IPS-15b (cell line): ENCODE data around the gene ECI1.

Source experiments
- H3K27me3 ChIP-seq: one replicate; pipeline ENCODE4 v1.6.1; 2013; ENCODE audit warnings: low read length; ENCODE audit not compliant: control insufficient read depth, insufficient read depth
- H3K36me3 ChIP-seq: one replicate; pipeline ENCODE4 v1.6.1; 2013; ENCODE audit warnings: low read length; ENCODE audit not compliant: control insufficient read depth, insufficient read depth
- H3K4me1 ChIP-seq: one replicate; pipeline ENCODE4 v1.6.1; 2013; ENCODE audit warnings: mild to moderate bottlenecking, low read length; ENCODE audit not compliant: control insufficient read depth, insufficient read depth
- H3K4me3 ChIP-seq: one replicate; pipeline ENCODE4 v1.5.1; 2013; ENCODE audit warnings: low read depth, low read length
- H3K9ac ChIP-seq: one replicate; pipeline ENCODE4 v1.6.1; 2013; ENCODE audit warnings: low read depth, mild to moderate bottlenecking, low read length
- H3K9me3 ChIP-seq: one replicate; pipeline ENCODE4 v1.6.1; 2013; ENCODE audit warnings: mild to moderate bottlenecking, low read length; ENCODE audit not compliant: control insufficient read depth, insufficient read depth

Gene ECI1

GRCh38 chr16:2200313-2200712 is 51.1 kb downstream of the ECI1 start:
- H3K9ac ChIP-seq = no peak overlapping the region
- no peaks in the 10 kb centered on the region for H3K9me3 ChIP-seq
- no peak overlapping the region for H3K4me3 ChIP-seq
- no peaks in the 10 kb centered on the region for H3K36me3 ChIP-seq
- H3K4me1 ChIP-seq = no peaks in the 10 kb centered on the region
- H3K27me3 ChIP-seq = peaks cover 28% of the 10 kb centered on the region

GRCh38 chr16:2199621-2200139 is 51.7 kb downstream of the ECI1 start:
- Histone ChIP-seq H3K4me1 (no peaks in the 10 kb centered on the region), H3K36me3 (no peaks in the 10 kb centered on the region), H3K4me3 (no peak overlapping the region), H3K9ac (no peak overlapping the region), H3K27me3 (peaks cover 28% of the 10 kb centered on the region), H3K9me3 (no peaks in the 10 kb centered on the region)

DNA sequence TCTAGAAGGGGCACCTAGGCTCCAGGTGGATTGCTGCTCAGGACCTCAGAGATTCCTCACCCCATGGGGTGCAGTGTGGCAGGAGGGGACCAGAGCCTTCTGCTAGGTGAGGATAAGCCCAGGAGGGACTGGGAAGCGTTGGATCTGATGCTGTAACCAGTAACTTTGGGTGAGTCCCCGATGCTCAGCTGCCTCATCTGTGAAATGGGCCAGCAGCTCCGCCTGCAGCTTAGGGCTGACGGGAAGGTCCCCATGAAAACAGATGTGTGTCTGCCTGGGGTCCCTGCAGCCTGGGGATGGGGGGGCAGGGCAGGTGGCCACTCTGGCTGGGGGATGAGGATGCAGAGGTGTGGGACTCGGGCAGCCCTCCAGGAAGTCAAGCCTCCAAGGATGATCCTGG is 52.3 kb downstream of the ECI1 start:
- H3K9ac ChIP-seq = no peak overlapping the region
- H3K27me3 ChIP-seq = peaks cover 28% of the 10 kb centered on the region

GRCh38 chr16:2198283-2198682 is 53.1 kb downstream of the ECI1 start:
- Histone ChIP-seq H3K9ac (no peak overlapping the region), H3K36me3 (no peaks in the 10 kb centered on the region), H3K9me3 (no peaks in the 10 kb centered on the region), H3K4me3 (no peak overlapping the region), H3K27me3 (peaks cover 28% of the 10 kb centered on the region), H3K4me1 (no peaks in the 10 kb centered on the region)

More for the DNA sequence above, 52.3 kb downstream of the ECI1 start:
- Histone ChIP-seq H3K4me1 (no peaks in the 10 kb centered on the region), H3K9me3 (no peaks in the 10 kb centered on the region), H3K4me3 (no peak overlapping the region), H3K36me3 (no peaks in the 10 kb centered on the region)

- H3K36me3 ChIP-seq = no peaks in the 10 kb centered on the region
- no peak overlapping the region for H3K4me3 ChIP-seq
- H3K9ac ChIP-seq = no peak overlapping the region
- H3K27me3 ChIP-seq = peaks cover 28% of the 10 kb centered on the region
- no peaks in the 10 kb centered on the region for H3K4me1 ChIP-seq
- H3K9me3 ChIP-seq = no peaks in the 10 kb centered on the region
These were observed 53.6 kb downstream of the ECI1 start for GRCh38 chr16:2197765-2198164.

- H3K27me3 ChIP-seq = peaks cover 28% of the 10 kb centered on the region
- no peaks in the 10 kb centered on the region for H3K4me1 ChIP-seq
- H3K36me3 ChIP-seq = no peaks in the 10 kb centered on the region
- no peaks in the 10 kb centered on the region for H3K9me3 ChIP-seq
- peak overlapping the region; percentile 32 for H3K4me3 ChIP-seq
- H3K9ac ChIP-seq = no peak overlapping the region
These were observed 54.3 kb downstream of the ECI1 start for GRCh38 chr16:2196981-2197511.

DNA sequence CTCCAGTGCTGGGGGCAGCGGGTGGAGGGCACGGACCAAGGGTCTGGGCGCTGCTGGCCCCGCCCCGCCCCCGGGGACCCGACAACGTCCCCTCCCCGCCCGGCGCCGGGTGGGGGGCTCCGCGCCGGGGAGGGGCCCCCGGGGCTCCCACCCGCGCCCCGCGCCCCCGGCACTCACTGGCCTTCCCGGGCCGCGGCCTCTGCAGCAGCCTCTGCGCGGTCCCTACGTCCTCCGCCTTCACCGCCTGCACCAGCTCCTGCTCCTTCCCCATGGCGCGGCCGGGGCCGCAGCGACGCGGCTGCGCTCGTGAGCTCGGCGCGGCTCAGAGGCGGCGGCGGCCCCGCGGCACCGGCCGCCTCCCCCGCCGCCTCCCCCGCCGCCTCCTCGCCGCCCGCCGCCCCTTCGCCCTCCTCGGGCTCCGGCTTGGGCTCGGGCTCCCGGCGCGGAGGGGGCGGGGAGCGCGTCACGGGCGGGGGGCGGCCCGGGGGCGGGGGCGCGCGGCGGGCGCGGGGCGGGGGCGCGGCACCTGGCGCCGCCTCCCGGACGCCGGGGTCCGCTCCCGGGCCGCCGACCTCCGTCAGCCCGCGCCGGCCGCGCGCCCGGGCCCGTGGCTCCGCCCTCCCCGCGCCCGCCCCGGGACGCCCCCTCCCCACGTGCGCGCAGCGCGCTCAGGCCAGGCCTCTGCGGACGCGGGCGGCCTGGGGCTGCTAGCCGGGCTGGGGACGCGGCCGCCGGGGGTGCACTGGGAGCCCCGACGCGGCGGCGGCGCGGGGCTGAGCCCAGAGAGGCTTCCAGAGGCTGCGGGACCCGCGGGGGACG is 55.0 kb downstream of the ECI1 start, which contains the start of gene CASKIN1:
Gene CASKIN1 (minus strand): TSS at position 444 of the 819 bp plus-strand sequence. CDS start 173 bp downstream, at position 271.
- Histone ChIP-seq H3K4me1 (no peaks in the 10 kb centered on the region), H3K27me3 (peaks cover 28% of the 10 kb centered on the region), H3K9me3 (no peaks in the 10 kb centered on the region), H3K4me3 (peak within 1 kb of the TSS; percentile 49), H3K9ac (no peak within 1 kb of the TSS), H3K36me3 (no peaks in the 10 kb centered on the region)

DNA sequence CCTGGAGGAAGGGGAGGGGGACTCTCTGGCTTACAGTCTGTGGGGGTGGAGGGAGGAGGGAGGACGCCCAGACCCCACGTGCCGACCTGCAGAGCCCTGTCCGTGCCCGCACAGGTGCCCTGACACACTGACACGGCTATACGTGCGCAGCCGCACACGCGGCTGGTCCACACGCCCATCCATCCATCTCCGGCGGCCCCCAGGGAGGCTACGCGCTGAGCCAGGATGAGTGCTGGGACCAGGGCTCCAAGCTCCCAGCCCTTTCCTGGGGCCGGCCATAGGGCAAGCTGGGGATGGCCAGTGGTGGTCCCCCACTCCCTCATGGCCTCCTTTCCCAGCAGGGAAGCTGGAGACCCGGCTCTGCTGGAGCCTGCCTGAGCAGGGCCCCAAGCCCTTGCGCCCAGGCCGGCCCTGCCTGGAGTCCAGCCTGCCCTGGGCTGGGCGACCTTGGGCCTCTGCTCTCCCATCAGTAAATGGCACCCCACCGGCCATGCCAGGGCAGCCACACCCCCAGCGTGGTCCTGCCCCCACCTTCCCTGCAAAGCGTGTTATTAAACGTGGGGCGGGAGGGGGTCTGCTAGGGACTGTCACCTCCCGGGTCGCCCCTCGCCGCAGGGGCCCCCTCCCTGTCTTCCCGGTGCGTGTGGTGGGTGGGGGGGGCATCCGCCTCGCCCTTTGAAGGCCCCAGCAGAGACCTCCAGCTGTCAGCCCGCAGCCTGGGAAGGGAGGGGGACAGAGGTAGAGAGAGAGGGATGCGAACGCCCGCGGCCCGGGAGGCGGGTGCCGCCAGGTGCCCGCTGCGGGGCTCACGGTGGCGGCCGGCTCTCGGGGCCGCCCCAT is 55.8 kb downstream of the ECI1 start:
- H3K27me3 ChIP-seq = peaks cover 28% of the 10 kb centered on the region
- no peaks in the 10 kb centered on the region for H3K4me1 ChIP-seq
- no peak overlapping the region for H3K9ac ChIP-seq
- no peaks in the 10 kb centered on the region for H3K36me3 ChIP-seq
- H3K9me3 ChIP-seq = no peaks in the 10 kb centered on the region
- H3K4me3 ChIP-seq = peak overlapping the region; percentile 49

DNA sequence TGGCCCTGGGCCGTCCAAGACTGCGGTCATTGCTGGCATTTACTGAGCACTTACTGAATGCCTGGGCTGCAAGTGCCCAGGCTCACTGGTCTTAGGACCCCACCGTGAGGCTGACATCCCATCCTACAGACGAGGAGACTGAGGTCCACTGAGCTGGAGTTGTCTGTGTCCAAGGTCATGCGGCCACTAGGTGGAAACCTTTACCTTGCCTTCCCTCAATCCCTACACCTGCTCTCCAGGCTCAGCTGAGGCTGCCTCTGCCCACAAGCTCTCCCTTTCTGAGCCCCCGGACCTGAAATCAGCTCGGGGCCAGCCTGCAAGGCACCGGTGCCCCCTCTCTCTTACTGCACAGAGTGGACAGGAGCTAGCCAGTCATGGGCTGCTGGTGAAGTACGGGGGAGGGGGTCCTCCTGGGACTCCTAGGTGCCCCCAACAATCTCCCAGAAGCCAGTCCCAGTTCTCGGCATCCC is 56.5 kb downstream of the ECI1 start:
- Histone ChIP-seq H3K9ac (no peak overlapping the region), H3K27me3 (peaks cover 24% of the 10 kb centered on the region), H3K4me3 (peak overlapping the region; percentile 49), H3K4me1 (no peaks in the 10 kb centered on the region), H3K36me3 (no peaks in the 10 kb centered on the region), H3K9me3 (no peaks in the 10 kb centered on the region)

DNA sequence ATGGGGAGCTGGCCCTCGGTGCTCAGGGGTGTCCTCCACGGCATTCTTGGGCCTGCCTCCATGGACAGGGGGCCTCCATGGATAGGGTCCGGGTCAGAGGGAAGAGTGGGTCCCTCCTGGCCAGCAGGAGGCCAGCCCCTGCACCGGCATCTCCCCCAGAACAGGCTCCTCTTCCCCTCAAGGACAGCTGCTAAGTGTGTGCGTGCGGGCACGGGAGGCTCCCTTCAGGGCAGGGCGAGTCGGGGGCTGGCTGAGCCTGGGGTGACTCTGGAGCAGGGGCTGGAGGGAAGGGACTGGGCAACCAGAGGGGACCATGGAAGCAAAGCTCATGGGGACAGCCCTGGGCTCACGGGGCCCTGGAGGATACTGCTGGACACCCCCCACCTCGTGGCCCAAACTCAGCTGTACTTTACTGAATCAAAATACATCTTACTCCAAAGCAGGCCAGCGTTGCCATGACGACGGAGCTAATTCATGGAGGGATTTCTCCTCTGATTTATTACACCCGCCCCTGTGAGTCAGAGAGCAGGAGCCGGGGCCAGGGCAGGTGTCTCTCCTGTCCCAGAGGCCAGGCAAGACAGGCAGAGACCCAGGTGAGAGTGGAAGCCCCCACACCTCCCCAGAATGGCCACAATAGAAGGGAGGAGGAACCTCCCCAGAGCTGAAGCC is 57.1 kb downstream of the ECI1 start:
- H3K9me3 ChIP-seq = no peaks in the 10 kb centered on the region
- no peak overlapping the region for H3K4me3 ChIP-seq
- no peak overlapping the region for H3K9ac ChIP-seq
- no peaks in the 10 kb centered on the region for H3K36me3 ChIP-seq
- H3K4me1 ChIP-seq = no peaks in the 10 kb centered on the region
- H3K27me3 ChIP-seq = peaks cover 24% of the 10 kb centered on the region

DNA sequence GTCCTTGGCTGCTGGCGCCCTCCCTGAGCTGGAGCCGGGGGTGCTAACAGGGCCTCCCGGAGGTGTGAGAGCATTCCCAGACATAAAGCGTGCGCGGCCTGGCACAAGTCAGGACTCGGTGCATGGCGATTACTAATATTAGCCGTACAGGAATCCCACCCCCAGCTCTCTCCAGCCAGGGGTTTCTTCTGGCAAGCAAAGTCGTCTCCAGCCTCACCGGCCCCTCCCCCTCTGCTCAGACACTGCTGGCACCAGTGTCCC is 60.0 kb downstream of the ECI1 start:
- H3K9me3 ChIP-seq = no peaks in the 10 kb centered on the region
- H3K9ac ChIP-seq = no peak overlapping the region
- H3K4me1 ChIP-seq = no peaks in the 10 kb centered on the region
- peaks cover 3% of the 10 kb centered on the region for H3K27me3 ChIP-seq
- no peaks in the 10 kb centered on the region for H3K36me3 ChIP-seq
- no peak overlapping the region for H3K4me3 ChIP-seq
